22Rv1 (cell line): ENCODE measurements around the gene ATP2C2.

Experiments
- ZFX ChIP-seq: fragments of 450-650 bp; IDR thresholded peaks from 2 replicates; pipeline ENCODE4 v1.6.1; 2017; ENCODE audit warnings: antibody characterized with exemption, borderline replicate concordance
- TF ChIP-seq, protein P1 (sequence below): fragments of 450-650 bp; IDR thresholded peaks from 2 replicates; pipeline ENCODE4 v1.5.1; 2017; ENCODE audit warnings: mild to moderate bottlenecking

DNA sequence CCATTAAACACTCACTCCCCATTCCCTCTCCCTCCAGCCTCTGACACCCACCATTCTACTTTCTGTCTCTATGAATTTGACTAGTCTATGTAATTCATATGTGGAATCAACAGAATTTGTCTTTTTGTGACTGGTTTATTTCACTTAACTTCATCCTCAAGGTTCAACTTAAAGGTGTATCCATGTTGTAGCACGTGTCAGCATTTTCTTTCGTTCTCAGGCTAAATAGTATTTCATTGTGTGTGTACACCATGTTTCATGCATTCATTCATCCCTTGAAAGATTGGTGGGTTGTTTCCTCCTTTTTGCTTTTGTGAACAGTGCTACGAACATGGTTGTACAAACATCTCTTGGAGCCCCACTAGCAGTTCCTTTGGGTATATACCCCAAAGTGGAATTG lies 36.0 kb downstream of the ATP2C2 start:
- TF ChIP-seq, protein P1, sequence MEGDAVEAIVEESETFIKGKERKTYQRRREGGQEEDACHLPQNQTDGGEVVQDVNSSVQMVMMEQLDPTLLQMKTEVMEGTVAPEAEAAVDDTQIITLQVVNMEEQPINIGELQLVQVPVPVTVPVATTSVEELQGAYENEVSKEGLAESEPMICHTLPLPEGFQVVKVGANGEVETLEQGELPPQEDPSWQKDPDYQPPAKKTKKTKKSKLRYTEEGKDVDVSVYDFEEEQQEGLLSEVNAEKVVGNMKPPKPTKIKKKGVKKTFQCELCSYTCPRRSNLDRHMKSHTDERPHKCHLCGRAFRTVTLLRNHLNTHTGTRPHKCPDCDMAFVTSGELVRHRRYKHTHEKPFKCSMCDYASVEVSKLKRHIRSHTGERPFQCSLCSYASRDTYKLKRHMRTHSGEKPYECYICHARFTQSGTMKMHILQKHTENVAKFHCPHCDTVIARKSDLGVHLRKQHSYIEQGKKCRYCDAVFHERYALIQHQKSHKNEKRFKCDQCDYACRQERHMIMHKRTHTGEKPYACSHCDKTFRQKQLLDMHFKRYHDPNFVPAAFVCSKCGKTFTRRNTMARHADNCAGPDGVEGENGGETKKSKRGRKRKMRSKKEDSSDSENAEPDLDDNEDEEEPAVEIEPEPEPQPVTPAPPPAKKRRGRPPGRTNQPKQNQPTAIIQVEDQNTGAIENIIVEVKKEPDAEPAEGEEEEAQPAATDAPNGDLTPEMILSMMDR = no peak
- TF ChIP-seq ZFX = no peak
